Adrenal gland (tissue), 12 donors: Measurements from ENCODE around the gene CDC14B. TPM values are rescaled to one million over a fixed set of nuclear protein-coding genes. Genes with fewer than 3 reads are reported as not detected.

ENCODE experiments used
- DNase-seq, 7 donors: peaks; one replicate each; pipeline ENCODE4 v3.0.0-alpha.2; 2019 to 2020
- H3K27ac ChIP-seq, 5 donors: fragments of 200-600 bp; sonication (generic) in 4 of 5; 1 replicate in 3 of 5; 2 replicates in 2 of 5; pipeline versions ENCODE4 v1.5.1 to v1.8.0; 2016 to 2020; ENCODE audit warnings: mild to moderate bottlenecking in 1 of 5
- H3K27me3 ChIP-seq: fragments of 200-600 bp; 2 replicates; pipeline ENCODE4 v1.8.0; 2021
- H3K36me3 ChIP-seq, 2 donors: fragments of 200-600 bp; replicated peaks in 1 of 2; 1 replicate in 1 of 2; 2 replicates in 1 of 2; pipeline versions ENCODE4 v1.5.1 to v1.8.0; 2018 to 2022
- H3K4me1 ChIP-seq, 2 donors: fragments of 200-600 bp; replicated peaks in 1 of 2; 1 replicate in 1 of 2; 2 replicates in 1 of 2; pipeline versions ENCODE4 v1.5.1 to v1.8.0; 2018 to 2021
- H3K4me3 ChIP-seq, 4 donors: fragments of 200-600 bp; sonication (generic) in 3 of 4; one replicate each; pipeline ENCODE4 v1.5.1; 2016 to 2018
- H3K9me3 ChIP-seq, 3 donors: fragments of 200-600 bp; sonication (generic) in 1 of 3; replicated peaks in 1 of 3; 1 replicate in 2 of 3; 2 replicates in 1 of 3; pipeline versions ENCODE4 v1.5.1 to v1.8.0; 2016 to 2021
- CTCF ChIP-seq, 6 experiments: fragments of 450-650 bp in 4 of 6; fragments of 200-600 bp in 2 of 6; sonication (generic) in 1 of 6; IDR thresholded peaks; 1 replicate in 5 of 6; 2 replicates in 1 of 6; pipeline versions ENCODE4 v1.5.1 to v1.8.0; 2016 to 2021; ENCODE audit warnings: antibody characterized with exemption in 6 of 6, mild to moderate bottlenecking in 2 of 6, moderate library complexity in 1 of 6
- POLR2A ChIP-seq, 2 donors: fragments of 450-650 bp; IDR thresholded peaks; one replicate each; pipeline ENCODE4 v1.6.1; 2017; ENCODE audit warnings: antibody characterized with exemption in 2 of 2, mild to moderate bottlenecking in 2 of 2, moderate library complexity in 1 of 2
- WGBS, 4 donors: extraction: QIAGEN DNeasy Blood & Tissue Kit in 2 of 4; methylation state at CpG; one replicate each; pipeline versions ENCODE4 v1.1.5 to v1.1.7; 2013 to 2017; 5-methylcytosine and 5-hydroxymethylcytosine counted together
- intact Hi-C, 2 donors: fragments of 100-400 bp; cut with DNase I; formaldehyde crosslinking; loops; one replicate each; pipeline versions ENCODE4 v1.14.1 to v1.15.0; 2022 to 2023
- polyA plus RNA-seq, 3 donors: library from polyadenylated mRNA; stranded (reverse); fragments of 200-250 nt in 2 of 3; fragments of 350-450 nt in 1 of 3; fragmentation: Illumina TruSeq in 1 of 3; extraction: RNeasy Lipid Tissue Mini Kit (QIAGEN cat#74804) in 1 of 3; gene quantifications; one replicate each; pipeline ENCODE4 v1.2.3, GENCODE V29; 2013 to 2014
- total RNA-seq, 9 donors: library from RNA; depleted of rRNA in 4 of 9; stranded (reverse); fragments of >200 nt in 4 of 9; fragments of 120-200 nt in 1 of 9; fragmentation: NEBNext Ultra II Directional in 1 of 9; extraction: Animal tissue kit (Norgen Biotek cat#: 25700) in 1 of 9; gene quantifications; one replicate each; pipeline versions ENCODE4 v1.1.0 to v1.2.4, GENCODE V29; 2013 to 2023
- donor health status: healthy with polysubstance abuse.
- donor health status: Bipolar disorder and iron deficiency.
- donor health status: DM: yes; HTN: yes; CAD: no.
- donor health status: DM: no; HTN: no; CAD: no.
- donor health status: DM: no; HTN: no; CAD: no.
- donor health status: DM: yes; HTN: yes; CAD: no.

The CDC14B gene
- total and polyA plus RNA-seq, 12 donors, result 2.1 to 19.1 (median 10.2) TPM

GRCh38 chr9:96457266-96457665 lies 162.4 kb downstream of the CDC14B start:
- intact Hi-C loops, result no loop called here
- WGBS, 4 donors, result 91 to 96% (median 92%) methylated on average over 4 of the region's 4 CpGs

GRCh38 chr9:96453625-96454024 lies 166.0 kb downstream of the CDC14B start:
- peak; percentile 30 to 61 (median 46) for TF ChIP-seq CTCF (IDR thresholded peaks at IDR 0.05)
- TF ChIP-seq POLR2A (IDR thresholded peaks at IDR 0.05), result no peak
- intact Hi-C loops, result no loop called here
- no peaks in the 10 kb centered on the region for H3K36me3 ChIP-seq
- H3K4me3 ChIP-seq, result no peak overlapping the region
- WGBS, 4 donors, result 48 to 56% (median 51%) methylated on average over 2 of the region's 2 CpGs
- DNase-seq, result peak in 3 of 7 donors; percentile 20 to 36 (median 29)
- H3K27ac ChIP-seq, result no peak overlapping the region
- no peaks in the 10 kb centered on the region for H3K9me3 ChIP-seq
- peaks cover 4 to 10% of the 10 kb centered on the region in 2 donors for H3K4me1 ChIP-seq
- no peaks in the 10 kb centered on the region for H3K27me3 ChIP-seq

More at GRCh38 chr9:96457266-96457665, 162.4 kb downstream of the CDC14B start:
- DNase-seq, result no peak
- no peaks in the 10 kb centered on the region for H3K4me1 ChIP-seq
- H3K27me3 ChIP-seq, result no peaks in the 10 kb centered on the region
- H3K27ac ChIP-seq, result no peak overlapping the region
- no peaks in the 10 kb centered on the region for H3K36me3 ChIP-seq
- TF ChIP-seq CTCF (IDR thresholded peaks at IDR 0.05) (no peak), POLR2A (IDR thresholded peaks at IDR 0.05) (no peak)
- H3K9me3 ChIP-seq, result no peaks in the 10 kb centered on the region
- no peak overlapping the region for H3K4me3 ChIP-seq

GRCh38 chr9:96450613-96451528 lies 168.8 kb downstream of the CDC14B start:
- Histone ChIP-seq H3K9me3 (no peaks in the 10 kb centered on the region), H3K27me3 (no peaks in the 10 kb centered on the region), H3K4me3 (peak overlapping the region in 2 of 4 donors; percentile 52 to 75), H3K27ac (peak overlapping the region in 4 of 5 donors; percentile 65 to 90 (median 73)), H3K4me1 (peaks cover 4 to 10% of the 10 kb centered on the region in 2 donors), H3K36me3 (no peaks in the 10 kb centered on the region)
- 2 to 3% (median 2%) methylated on average over 17 to 63 of the region's 63 CpGs for WGBS, 4 donors
- TF ChIP-seq POLR2A (IDR thresholded peaks at IDR 0.05) (no peak), CTCF (IDR thresholded peaks at IDR 0.05) (no peak)
- intact Hi-C loops, result no loop called here
- DNase-seq, result peak; percentile 22 to 73 (median 40)

Other genes starting within 250 kb of the CDC14B start
- 10 to 100 TPM in 7 of 9 donors, 1 to 10 TPM in 2; 6.9 to 20.8 (median 16.1) TPM for gene SLC35D2, start 236.1 kb downstream of the CDC14B start, total RNA-seq
- gene SLC35D2, start 236.1 kb downstream of the CDC14B start, polyA plus RNA-seq, result 10 to 100 TPM; 10.4 to 12.3 (median 11.9) TPM
- gene ZNF367, start 201.5 kb downstream of the CDC14B start, total RNA-seq, result 1 to 10 TPM in 6 of 9 donors, under 1 TPM in 3; 0.35 to 5.4 (median 1.3) TPM
- gene ZNF367, start 201.5 kb downstream of the CDC14B start, polyA plus RNA-seq, result 1 to 10 TPM in 1 of 3 donors, under 1 TPM in 2; 0.24 to 3.0 (median 0.37) TPM
- gene HABP4, start 169.7 kb downstream of the CDC14B start, total RNA-seq, result 10 to 100 TPM in 3 of 9 donors, 1 to 10 TPM in 6; 4.8 to 17.4 (median 9.4) TPM
- 10 to 100 TPM; 14.9 to 22.4 (median 16.5) TPM for gene HABP4, start 169.7 kb downstream of the CDC14B start, polyA plus RNA-seq
- 10 to 100 TPM in 5 of 9 donors, 1 to 10 TPM in 4; 3.3 to 17.4 (median 10.7) TPM for gene PRXL2C, start 35.5 kb upstream of the CDC14B start, total RNA-seq
- 1 to 10 TPM; 5.1 to 9.3 (median 5.6) TPM for gene PRXL2C, start 35.5 kb upstream of the CDC14B start, polyA plus RNA-seq
- gene ZNF510, start 158.2 kb upstream of the CDC14B start, total RNA-seq, result 10 to 100 TPM in 7 of 9 donors, 1 to 10 TPM in 2; 6.7 to 23.9 (median 17.8) TPM
- 10 to 100 TPM in 1 of 3 donors, 1 to 10 TPM in 2; 4.9 to 16.9 (median 6.3) TPM for gene ZNF510, start 158.2 kb upstream of the CDC14B start, polyA plus RNA-seq
- 10 to 100 TPM in 2 of 9 donors, 1 to 10 TPM in 6, under 1 TPM in 1; 0.60 to 20.3 (median 6.4) TPM for gene ZNF782, start 234.7 kb upstream of the CDC14B start, total RNA-seq
- gene ZNF782, start 234.7 kb upstream of the CDC14B start, polyA plus RNA-seq, result 1 to 10 TPM; 1.2 to 4.4 (median 2.8) TPM